HG03432 (cell line): ENCODE measurements around the gene NXPH4.

Experiments
- ATAC-seq: cut with Tn5 transposase; IDR thresholded peaks from one replicate; pipeline ENCODE4 v1.9.1; 2021; ENCODE audit warnings: mild to moderate bottlenecking, moderate library complexity; ENCODE audit not compliant: unreplicated experiment

NXPH4 gene

GRCh38 chr12:57240926-57241401 is 24.4 kb downstream of the NXPH4 start:
- ATAC-seq = no peak

GRCh38 chr12:57241402-57242310 is 25.1 kb downstream of the NXPH4 start:
- ATAC-seq = no peak

- no peak for ATAC-seq
Observed at GRCh38 chr12:57242329-57242690, 25.7 kb downstream of the NXPH4 start.

GRCh38 chr12:57242691-57243454 is 26.3 kb downstream of the NXPH4 start:
- peak; percentile 29 for ATAC-seq

- ATAC-seq = no peak
Observed at GRCh38 chr12:57243521-57244311, 27.1 kb downstream of the NXPH4 start.

GRCh38 chr12:57244312-57244696 is 27.7 kb downstream of the NXPH4 start:
- ATAC-seq = no peak

GRCh38 chr12:57247041-57247440 is 30.4 kb downstream of the NXPH4 start:
- ATAC-seq = no peak

- ATAC-seq = no peak
Observed at GRCh38 chr12:57248934-57249742, 32.5 kb downstream of the NXPH4 start.

- no peak for ATAC-seq
Observed at GRCh38 chr12:57250541-57250940, 33.9 kb downstream of the NXPH4 start.

GRCh38 chr12:57250956-57251355 is 34.4 kb downstream of the NXPH4 start, which contains the start of gene STAC3:
Gene STAC3 (minus strand): TSS chr12:57251187. CDS start chr12:57249636, 1,551 bp downstream.
- no peak for ATAC-seq

- ATAC-seq = no peak
Observed at GRCh38 chr12:57254506-57255280, 38.1 kb downstream of the NXPH4 start.

GRCh38 chr12:57255916-57256315 is 39.3 kb downstream of the NXPH4 start:
- no peak for ATAC-seq

GRCh38 chr12:57258977-57259970 is 42.7 kb downstream of the NXPH4 start:
- no peak for ATAC-seq

GRCh38 chr12:57260366-57260765 is 43.8 kb downstream of the NXPH4 start:
- no peak for ATAC-seq

- no peak for ATAC-seq
Observed at GRCh38 chr12:57261428-57261865, 44.9 kb downstream of the NXPH4 start.

- ATAC-seq = no peak
Observed at GRCh38 chr12:57262126-57262822, 45.7 kb downstream of the NXPH4 start.

GRCh38 chr12:57263096-57263495 is 46.5 kb downstream of the NXPH4 start:
- no peak for ATAC-seq

- ATAC-seq = no peak
Observed at GRCh38 chr12:57266681-57267080, 50.1 kb downstream of the NXPH4 start.
